Measurements from ENCODE around the gene AIP. TPM values are rescaled to one million over a fixed set of nuclear protein-coding genes. Genes with fewer than 3 reads are reported as not detected.

The AIP gene
- 48.1 TPM for polyA plus RNA-seq (ENCODE audit: insufficient read length)

GRCh38 chr11:67482827-67483798 is at the start of gene AIP:
Gene AIP (plus strand): TSS chr11:67483026. CDS start chr11:67483159, 133 bp downstream.
- DNase-seq = peak; percentile 98

GRCh38 chr11:67433536-67434394 is 49.1 kb upstream of the AIP start:
- DNase-seq = no peak

GRCh38 chr11:67434395-67434881 is 48.4 kb upstream of the AIP start:
- no peak for DNase-seq

- no peak for DNase-seq
Observed at GRCh38 chr11:67435031-67435726, 47.6 kb upstream of the AIP start.

- DNase-seq = no peak
Observed at GRCh38 chr11:67435727-67436458, 46.9 kb upstream of the AIP start.

- no peak for DNase-seq
Observed at GRCh38 chr11:67436459-67437081, 46.3 kb upstream of the AIP start.

GRCh38 chr11:67437082-67437808 is 45.6 kb upstream of the AIP start, which contains the start of gene PTPRCAP:
Gene PTPRCAP (minus strand): TSS chr11:67437682. CDS start chr11:67437619, 63 bp downstream.
- DNase-seq = no peak

GRCh38 chr11:67437809-67438157 is 45.0 kb upstream of the AIP start:
- DNase-seq = no peak

GRCh38 chr11:67438158-67438902 is 44.5 kb upstream of the AIP start:
- no peak for DNase-seq

GRCh38 chr11:67439321-67440228 is 43.3 kb upstream of the AIP start:
- DNase-seq = no peak

GRCh38 chr11:67440229-67441097 is 42.4 kb upstream of the AIP start:
- no peak for DNase-seq

GRCh38 chr11:67441098-67441563 is 41.7 kb upstream of the AIP start:
- no peak for DNase-seq

GRCh38 chr11:67441731-67442351 is 41.0 kb upstream of the AIP start:
- DNase-seq = no peak

- no peak for DNase-seq
Observed at GRCh38 chr11:67442504-67443404, 40.1 kb upstream of the AIP start.

- no peak for DNase-seq
Observed at GRCh38 chr11:67445515-67445914, 37.3 kb upstream of the AIP start.

GRCh38 chr11:67448220-67448609 is 34.6 kb upstream of the AIP start:
- no peak for DNase-seq

All from hindlimb muscle (tissue), 1 donor.